DOHH2 (cell line): ENCODE data around the gene FOSL2.

ENCODE experiments used
- H3F3A ChIP-seq: fragments of 200-600 bp; sonication (generic), shearing (Covaris generic); 2 replicates; pipeline ENCODE4 v1.6.0; 2016; ENCODE audit warnings: antibody characterized with exemption, mild to moderate bottlenecking; ENCODE audit not compliant: control insufficient read depth, insufficient read depth
- H3K27ac ChIP-seq: fragments of 200-600 bp; sonication (generic); 2 replicates; pipeline ENCODE4 v1.5.1; 2014; ENCODE audit warnings: low read depth, mild to moderate bottlenecking, low read length, moderate library complexity
- H3K27me3 ChIP-seq: fragments of 200-600 bp; sonication (generic); 2 replicates; pipeline ENCODE4 v1.6.1; 2014; ENCODE audit warnings: mild to moderate bottlenecking, low read length, mixed read lengths; ENCODE audit not compliant: control insufficient read depth
- H3K36me3 ChIP-seq: fragments of 200-600 bp; sonication (generic); 2 replicates; pipeline ENCODE4 v1.6.1; 2014; ENCODE audit warnings: mild to moderate bottlenecking, low read length, moderate library complexity, mixed read lengths; ENCODE audit not compliant: control insufficient read depth
- H3K4me1 ChIP-seq: fragments of 200-600 bp; sonication (generic); 2 replicates; pipeline ENCODE4 v1.6.1; 2014; ENCODE audit warnings: mild to moderate bottlenecking, low read length, mixed read lengths; ENCODE audit not compliant: control insufficient read depth
- H3K4me2 ChIP-seq: fragments of 200-600 bp; sonication (generic); 2 replicates; pipeline ENCODE4 v1.6.0; 2014; ENCODE audit warnings: mild to moderate bottlenecking, low read length, moderate library complexity
- H3K4me3 ChIP-seq: fragments of 200-600 bp; sonication (generic); 2 replicates; pipeline ENCODE4 v1.5.1; 2014; ENCODE audit warnings: mild to moderate bottlenecking, low read length, mixed read lengths
- H3K79me2 ChIP-seq: fragments of 200-600 bp; sonication (generic); 2 replicates; pipeline ENCODE4 v1.6.1; 2014; ENCODE audit warnings: mild to moderate bottlenecking, low read length, mixed read lengths; ENCODE audit not compliant: control insufficient read depth
- H3K9me2 ChIP-seq: fragments of 200-600 bp; sonication (generic); replicated peaks from 2 replicates; pipeline ENCODE4 v1.6.1; 2014; ENCODE audit warnings: mild to moderate bottlenecking, low read length, mixed read lengths; ENCODE audit not compliant: control insufficient read depth
- H3K9me3 ChIP-seq: fragments of 200-600 bp; sonication (generic); 2 replicates; pipeline ENCODE4 v1.6.1; 2014; ENCODE audit warnings: antibody characterized with exemption, low read length, mixed read lengths; ENCODE audit not compliant: control insufficient read depth, insufficient read depth
- H4K20me1 ChIP-seq: fragments of 200-600 bp; sonication (generic); 2 replicates; pipeline ENCODE4 v1.6.0; 2014; ENCODE audit warnings: low read depth, mild to moderate bottlenecking, antibody characterized with exemption, low read length, moderate library complexity; ENCODE audit not compliant: control insufficient read depth, insufficient read depth
- CTCF ChIP-seq: fragments of 200-600 bp; sonication (generic); IDR thresholded peaks from one replicate; pipeline ENCODE4 v1.5.1; 2014; ENCODE audit warnings: antibody characterized with exemption, mild to moderate bottlenecking, low read depth, low read length; ENCODE audit not compliant: poor library complexity, severe bottlenecking
- EZH2phosphoT487 ChIP-seq: fragments of 200-600 bp; sonication (generic); IDR thresholded peaks from 2 replicates; pipeline ENCODE4 v1.6.1; 2017; ENCODE audit warnings: borderline replicate concordance, mild to moderate bottlenecking, antibody characterized with exemption, low read length, moderate library complexity, mixed read lengths

The FOSL2 gene

GRCh38 chr2:28424799-28425463 lies 32.3 kb downstream of the FOSL2 start:
- no peaks in the 10 kb centered on the region for H3K4me1 ChIP-seq
- H3K27me3 ChIP-seq, result peaks cover 18% of the 10 kb centered on the region
- H3K79me2 ChIP-seq, result no peaks in the 10 kb centered on the region
- H3K9me3 ChIP-seq, result no peaks in the 10 kb centered on the region
- no peak overlapping the region for H3K27ac ChIP-seq
- H3K36me3 ChIP-seq, result no peaks in the 10 kb centered on the region
- no peaks in the 10 kb centered on the region for H4K20me1 ChIP-seq
- H3K4me2 ChIP-seq, result no peak overlapping the region
- TF ChIP-seq EZH2phosphoT487 (no peak), CTCF (no peak)
- H3F3A ChIP-seq, result no peaks in the 10 kb centered on the region
- H3K9me2 ChIP-seq, result no peaks in the 10 kb centered on the region
- no peak overlapping the region for H3K4me3 ChIP-seq

GRCh38 chr2:28425464-28425835 lies 32.8 kb downstream of the FOSL2 start:
- no peak overlapping the region for H3K4me3 ChIP-seq
- no peaks in the 10 kb centered on the region for H3K9me2 ChIP-seq
- H3K36me3 ChIP-seq, result no peaks in the 10 kb centered on the region
- H3K4me2 ChIP-seq, result no peak overlapping the region
- H3K4me1 ChIP-seq, result no peaks in the 10 kb centered on the region
- no peaks in the 10 kb centered on the region for H3F3A ChIP-seq
- no peaks in the 10 kb centered on the region for H4K20me1 ChIP-seq
- H3K27ac ChIP-seq, result no peak overlapping the region
- TF ChIP-seq CTCF (no peak), EZH2phosphoT487 (no peak)
- H3K27me3 ChIP-seq, result peaks cover 20% of the 10 kb centered on the region
- H3K9me3 ChIP-seq, result no peaks in the 10 kb centered on the region
- H3K79me2 ChIP-seq, result no peaks in the 10 kb centered on the region

- H3K36me3 ChIP-seq, result no peaks in the 10 kb centered on the region
- no peak for TF ChIP-seq EZH2phosphoT487
- TF ChIP-seq CTCF, result no peak
- no peaks in the 10 kb centered on the region for H3K4me1 ChIP-seq
These were observed 35.2 kb downstream of the FOSL2 start for GRCh38 chr2:28427741-28428415.

More at GRCh38 chr2:28427741-28428415, 35.2 kb downstream of the FOSL2 start:
- no peaks in the 10 kb centered on the region for H3K9me2 ChIP-seq
- no peaks in the 10 kb centered on the region for H3F3A ChIP-seq
- H3K9me3 ChIP-seq, result no peaks in the 10 kb centered on the region
- H3K27me3 ChIP-seq, result peaks cover 21% of the 10 kb centered on the region
- no peak overlapping the region for H3K4me2 ChIP-seq
- H3K27ac ChIP-seq, result no peak overlapping the region
- no peak overlapping the region for H3K4me3 ChIP-seq
- no peaks in the 10 kb centered on the region for H3K79me2 ChIP-seq
- no peaks in the 10 kb centered on the region for H4K20me1 ChIP-seq
